Endodermal cell (in vitro differentiated cells): Measurements from ENCODE around the gene WWP2. TPM values are rescaled to one million over a fixed set of nuclear protein-coding genes. Genes with fewer than 3 reads are reported as not detected.

ENCODE experiments used
- DNase-seq: peaks from one replicate; pipeline ENCODE4 v3.0.0-alpha.2; 2017
- H3K27ac ChIP-seq: 2 replicates; pipeline ENCODE4 v1.5.1; 2013; ENCODE audit warnings: mild to moderate bottlenecking, low read depth, low read length, moderate library complexity
- H3K27me3 ChIP-seq: 2 replicates; pipeline ENCODE4 v1.6.1; 2013; ENCODE audit warnings: mild to moderate bottlenecking, low read length, moderate library complexity; ENCODE audit not compliant: insufficient read depth, control insufficient read depth, poor library complexity, severe bottlenecking
- H3K36me3 ChIP-seq: 2 replicates; pipeline ENCODE4 v1.7.0; 2013; ENCODE audit warnings: mild to moderate bottlenecking, low read length, moderate library complexity; ENCODE audit not compliant: control insufficient read depth, insufficient read depth
- H3K4me1 ChIP-seq: one replicate; pipeline ENCODE4 v1.7.0; 2013; ENCODE audit warnings: low read length; ENCODE audit not compliant: control insufficient read depth, insufficient read depth
- H3K4me3 ChIP-seq: 2 replicates; pipeline ENCODE4 v1.5.1; 2013; ENCODE audit warnings: mild to moderate bottlenecking, low read length, moderate library complexity
- H3K9ac ChIP-seq: 2 replicates; pipeline ENCODE4 v1.6.1; 2013; ENCODE audit warnings: mild to moderate bottlenecking, low read length, moderate library complexity; ENCODE audit not compliant: poor library complexity, severe bottlenecking; ENCODE audit errors: extremely low read depth
- H3K9me3 ChIP-seq: 2 replicates; pipeline ENCODE4 v1.6.1; 2013; ENCODE audit warnings: mild to moderate bottlenecking, low read length, moderate library complexity; ENCODE audit not compliant: control insufficient read depth
- H3K27ac Mint-ChIP-seq: 2 replicates; pipeline ENCODE4 v1.8.0; 2020; ENCODE audit warnings: mixed read lengths
- H3K27me3 Mint-ChIP-seq: 2 replicates; pipeline ENCODE4 v1.8.0; 2021; ENCODE audit warnings: mild to moderate bottlenecking, mixed read lengths; ENCODE audit not compliant: insufficient read depth
- H3K36me3 Mint-ChIP-seq: 2 replicates; pipeline ENCODE4 v1.8.0; 2020; ENCODE audit warnings: low read depth, mixed read lengths
- H3K4me1 Mint-ChIP-seq: 2 replicates; pipeline ENCODE4 v1.8.0; 2020; ENCODE audit warnings: mixed read lengths
- H3K4me3 Mint-ChIP-seq: 2 replicates; pipeline ENCODE4 v1.8.0; 2020; ENCODE audit warnings: mild to moderate bottlenecking, moderate library complexity, mixed read lengths
- H3K9me3 Mint-ChIP-seq: 2 replicates; pipeline ENCODE4 v1.8.0; 2020; ENCODE audit warnings: mild to moderate bottlenecking, mixed read lengths
- WGBS, 2 experiments: methylation state at CpG; one replicate each; pipeline versions ENCODE4 v1.1.5 to v1.1.7; 2013; ENCODE audit warnings: missing lambda C conversion rate in 2 of 2, mixed read lengths in 1 of 2; ENCODE audit not compliant: insufficient coverage in 1 of 2, insufficient read length in 1 of 2; 5-methylcytosine and 5-hydroxymethylcytosine counted together
- total RNA-seq, 2 donors: library from RNA; stranded (reverse); fragmentation: NEBNext Ultra II Directional in 1 of 2; extraction: Animal tissue kit (Norgen Biotek cat#: 25700) in 1 of 2; gene quantifications; 2 replicates in 1 of 2; 3 replicates in 1 of 2; pipeline ENCODE4 v1.2.1, GENCODE V29; 2021
- TF ChIP-seq, protein P1 (sequence below): fragments of 200-600 bp; sonication (generic); conservative IDR thresholded peaks from 2 replicates; pipeline ENCODE4 v1.5.0; 2021; ENCODE audit warnings: antibody characterized with exemption, mild to moderate bottlenecking

WWP2 gene
- total RNA-seq, 2 donors from 2014 or later: 42.3 to 50.0 TPM

GRCh38 chr16:69827524-69827923 lies 65.4 kb downstream of the WWP2 start:
- Mint-ChIP-seq H3K27me3 (no peaks in the 10 kb centered on the region), H3K27ac (no peak overlapping the region), H3K36me3 (peaks cover 16% of the 10 kb centered on the region), H3K4me1 (peaks cover 6% of the 10 kb centered on the region), H3K9me3 (no peaks in the 10 kb centered on the region), H3K4me3 (no peak overlapping the region)
- Histone ChIP-seq H3K4me1 (no peaks in the 10 kb centered on the region), H3K27me3 (no peaks in the 10 kb centered on the region), H3K36me3 (no peaks in the 10 kb centered on the region), H3K27ac (no peak overlapping the region), H3K4me3 (no peak overlapping the region), H3K9me3 (no peaks in the 10 kb centered on the region), H3K9ac (no peak overlapping the region)
- no peak for DNase-seq
- WGBS, 2 experiments: 93 to 100% methylated on average over 4 of the region's 5 CpGs
- TF ChIP-seq, protein P1, sequence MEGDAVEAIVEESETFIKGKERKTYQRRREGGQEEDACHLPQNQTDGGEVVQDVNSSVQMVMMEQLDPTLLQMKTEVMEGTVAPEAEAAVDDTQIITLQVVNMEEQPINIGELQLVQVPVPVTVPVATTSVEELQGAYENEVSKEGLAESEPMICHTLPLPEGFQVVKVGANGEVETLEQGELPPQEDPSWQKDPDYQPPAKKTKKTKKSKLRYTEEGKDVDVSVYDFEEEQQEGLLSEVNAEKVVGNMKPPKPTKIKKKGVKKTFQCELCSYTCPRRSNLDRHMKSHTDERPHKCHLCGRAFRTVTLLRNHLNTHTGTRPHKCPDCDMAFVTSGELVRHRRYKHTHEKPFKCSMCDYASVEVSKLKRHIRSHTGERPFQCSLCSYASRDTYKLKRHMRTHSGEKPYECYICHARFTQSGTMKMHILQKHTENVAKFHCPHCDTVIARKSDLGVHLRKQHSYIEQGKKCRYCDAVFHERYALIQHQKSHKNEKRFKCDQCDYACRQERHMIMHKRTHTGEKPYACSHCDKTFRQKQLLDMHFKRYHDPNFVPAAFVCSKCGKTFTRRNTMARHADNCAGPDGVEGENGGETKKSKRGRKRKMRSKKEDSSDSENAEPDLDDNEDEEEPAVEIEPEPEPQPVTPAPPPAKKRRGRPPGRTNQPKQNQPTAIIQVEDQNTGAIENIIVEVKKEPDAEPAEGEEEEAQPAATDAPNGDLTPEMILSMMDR: no peak

- Histone ChIP-seq H3K4me3 (no peak overlapping the region), H3K4me1 (no peaks in the 10 kb centered on the region), H3K27ac (no peak overlapping the region), H3K27me3 (no peaks in the 10 kb centered on the region), H3K9ac (no peak overlapping the region), H3K9me3 (no peaks in the 10 kb centered on the region), H3K36me3 (no peaks in the 10 kb centered on the region)
- TF ChIP-seq, protein P1: no peak
- no peaks in the 10 kb centered on the region for H3K27me3 Mint-ChIP-seq
- peaks cover 18% of the 10 kb centered on the region for H3K4me1 Mint-ChIP-seq
- H3K4me3 Mint-ChIP-seq: no peak overlapping the region
- H3K27ac Mint-ChIP-seq: no peak overlapping the region
- no peaks in the 10 kb centered on the region for H3K9me3 Mint-ChIP-seq
- no peak for DNase-seq
- H3K36me3 Mint-ChIP-seq: peaks cover 12% of the 10 kb centered on the region
- WGBS, 2 experiments: 90% methylated on average over 1 of the region's 1 CpG
These were observed 67.2 kb downstream of the WWP2 start for GRCh38 chr16:69829338-69829737.

DNA sequence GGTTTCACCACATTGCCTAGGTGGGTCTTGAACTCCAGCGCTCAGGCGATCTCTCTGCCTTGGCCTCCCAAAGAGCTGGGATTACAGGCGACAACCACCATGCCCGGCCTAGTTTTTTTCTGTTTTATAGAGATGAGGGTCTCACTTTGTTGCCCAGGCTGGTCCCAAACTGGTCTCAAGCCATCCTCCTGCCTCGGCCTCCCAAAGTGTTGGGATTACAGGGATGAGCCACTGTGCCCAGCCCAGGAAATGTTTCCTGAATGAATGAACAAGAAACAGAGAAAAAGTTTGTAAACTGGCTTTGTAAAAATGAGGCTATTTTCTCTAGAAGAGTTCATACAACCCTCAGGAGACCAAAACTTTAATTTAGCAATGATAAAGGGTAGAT lies 68.0 kb downstream of the WWP2 start:
- H3K27me3 Mint-ChIP-seq: no peaks in the 10 kb centered on the region
- DNase-seq: no peak
- peaks cover 12% of the 10 kb centered on the region for H3K36me3 Mint-ChIP-seq
- 91 to 96% methylated on average over 3 to 5 of the region's 5 CpGs for WGBS, 2 experiments
- Histone ChIP-seq H3K27me3 (no peaks in the 10 kb centered on the region), H3K36me3 (no peaks in the 10 kb centered on the region), H3K9me3 (no peaks in the 10 kb centered on the region), H3K9ac (no peak overlapping the region), H3K27ac (no peak overlapping the region), H3K4me1 (no peaks in the 10 kb centered on the region), H3K4me3 (no peak overlapping the region)
- H3K4me1 Mint-ChIP-seq: peaks cover 18% of the 10 kb centered on the region
- no peaks in the 10 kb centered on the region for H3K9me3 Mint-ChIP-seq
- H3K27ac Mint-ChIP-seq: peak overlapping the region; percentile 76
- H3K4me3 Mint-ChIP-seq: no peak overlapping the region
- TF ChIP-seq, protein P1: no peak
